Measurements from ENCODE around the gene ERCC3. TPM values are rescaled to one million over a fixed set of nuclear protein-coding genes. Genes with fewer than 3 reads are reported as not detected.
A peak's percentile ranks its signal among the peaks of the same experiment; 100 is the strongest.

ERCC3 gene
- total and polyA plus RNA-seq, 2 of the 13 experiments (the other 11 are each of a cell fraction or from before 2014, with no cell fraction given) = 49.7 to 64.6 TPM

DNA sequence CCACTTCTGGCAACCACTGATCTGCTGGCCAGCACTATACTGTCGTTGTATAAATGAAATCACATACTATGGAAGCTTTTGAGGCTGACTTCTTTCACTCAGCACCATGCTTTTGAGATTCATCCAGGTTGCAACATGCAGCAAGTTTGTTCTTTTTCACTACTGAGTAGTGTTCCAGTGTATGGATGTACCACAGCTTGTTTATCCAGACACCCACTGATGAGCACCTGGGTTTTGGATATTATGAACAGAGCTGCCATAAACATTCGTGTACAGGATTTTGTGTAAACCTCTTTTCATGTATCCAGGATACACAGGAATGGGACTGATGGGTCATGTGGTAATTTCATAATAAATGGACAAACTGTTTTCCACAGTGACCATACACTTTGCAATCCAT, 10.7 kb downstream of the ERCC3 start:
- no peaks in the 10 kb centered on the region for H3K27me3 ChIP-seq (ENCODE audit: control insufficient read depth in 1 of 2, insufficient read depth in 2 of 2, low read length in 2 of 2)
- no peak overlapping the region for H2AFZ ChIP-seq (ENCODE audit: low read length)
- FAIRE-seq (peak; percentile 21), DNase-seq (ENCODE audit: low spot score) (no peak), ATAC-seq (no peak)
- in situ Hi-C loops (cut with HindIII; ENCODE audit: extremely low pct_ligation_motif_present, low pct_unique_long_range_greater_than_20kb) (no loop called here), intact Hi-C loops (cut with micrococcal nuclease; ENCODE audit: unreplicated experiment) (no loop called here)
- no peak for TF ChIP-seq STAG1 (CRISPR knock-in tag; IDR thresholded peaks at IDR 0.05)
- TF ChIP-seq, protein P1, sequence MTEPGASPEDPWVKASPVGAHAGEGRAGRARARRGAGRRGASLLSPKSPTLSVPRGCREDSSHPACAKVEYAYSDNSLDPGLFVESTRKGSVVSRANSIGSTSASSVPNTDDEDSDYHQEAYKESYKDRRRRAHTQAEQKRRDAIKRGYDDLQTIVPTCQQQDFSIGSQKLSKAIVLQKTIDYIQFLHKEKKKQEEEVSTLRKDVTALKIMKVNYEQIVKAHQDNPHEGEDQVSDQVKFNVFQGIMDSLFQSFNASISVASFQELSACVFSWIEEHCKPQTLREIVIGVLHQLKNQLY (CRISPR knock-in tag; IDR thresholded peaks at IDR 0.05) = no peak
- TF ChIP-seq ZNF83 (CRISPR knock-in tag; IDR thresholded peaks at IDR 0.05; ENCODE audit: borderline replicate concordance) = no peak
- TF ChIP-seq ZNF263 (CRISPR knock-in tag; IDR thresholded peaks at IDR 0.05) = no peak
- TF ChIP-seq ZSCAN9 (CRISPR knock-in tag; IDR thresholded peaks at IDR 0.05; ENCODE audit: borderline replicate concordance) = no peak
- no peak for TF ChIP-seq MATR3 (CRISPR knock-in tag; IDR thresholded peaks at IDR 0.05)
- TF ChIP-seq TP53 (CRISPR knock-in tag; conservative IDR thresholded peaks at IDR 0.05) = no peak
- no peak for TF ChIP-seq SIN3A (IDR thresholded peaks at IDR 0.05; ENCODE audit: borderline replicate concordance, low read depth, low read length)
- TF ChIP-seq, protein P2, sequence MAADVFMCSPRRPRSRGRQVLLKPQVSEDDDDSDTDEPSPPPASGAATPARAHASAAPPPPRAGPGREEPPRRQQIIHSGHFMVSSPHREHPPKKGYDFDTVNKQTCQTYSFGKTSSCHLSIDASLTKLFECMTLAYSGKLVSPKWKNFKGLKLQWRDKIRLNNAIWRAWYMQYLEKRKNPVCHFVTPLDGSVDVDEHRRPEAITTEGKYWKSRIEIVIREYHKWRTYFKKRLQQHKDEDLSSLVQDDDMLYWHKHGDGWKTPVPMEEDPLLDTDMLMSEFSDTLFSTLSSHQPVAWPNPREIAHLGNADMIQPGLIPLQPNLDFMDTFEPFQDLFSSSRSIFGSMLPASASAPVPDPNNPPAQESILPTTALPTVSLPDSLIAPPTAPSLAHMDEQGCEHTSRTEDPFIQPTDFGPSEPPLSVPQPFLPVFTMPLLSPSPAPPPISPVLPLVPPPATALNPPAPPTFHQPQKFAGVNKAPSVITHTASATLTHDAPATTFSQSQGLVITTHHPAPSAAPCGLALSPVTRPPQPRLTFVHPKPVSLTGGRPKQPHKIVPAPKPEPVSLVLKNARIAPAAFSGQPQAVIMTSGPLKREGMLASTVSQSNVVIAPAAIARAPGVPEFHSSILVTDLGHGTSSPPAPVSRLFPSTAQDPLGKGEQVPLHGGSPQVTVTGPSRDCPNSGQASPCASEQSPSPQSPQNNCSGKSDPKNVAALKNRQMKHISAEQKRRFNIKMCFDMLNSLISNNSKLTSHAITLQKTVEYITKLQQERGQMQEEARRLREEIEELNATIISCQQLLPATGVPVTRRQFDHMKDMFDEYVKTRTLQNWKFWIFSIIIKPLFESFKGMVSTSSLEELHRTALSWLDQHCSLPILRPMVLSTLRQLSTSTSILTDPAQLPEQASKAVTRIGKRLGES (CRISPR knock-in tag; IDR thresholded peaks at IDR 0.05; ENCODE audit: borderline replicate concordance) = no peak
- TF ChIP-seq ZBTB8A (CRISPR knock-in tag; IDR thresholded peaks at IDR 0.05; ENCODE audit: borderline replicate concordance, low read depth) = no peak
- no peak for TF ChIP-seq ZNF101 (CRISPR knock-in tag; IDR thresholded peaks at IDR 0.05; ENCODE audit: borderline replicate concordance, low read depth)
- no peak overlapping the region for H3K4me2 ChIP-seq (ENCODE audit: low read depth, low read length)
- peaks cover 49 to 96% of the 10 kb centered on the region in 2 experiments for H3K36me3 ChIP-seq (replicated peaks in 1 of 2; ENCODE audit: control insufficient read depth in 1 of 2, insufficient read depth in 2 of 2, low read length in 2 of 2)
- H4K20me1 ChIP-seq (ENCODE audit: insufficient read depth, low read length) = no peaks in the 10 kb centered on the region
- 98% methylated on average over 2 of the region's 2 CpGs for WGBS (ENCODE audit: low lambda C conversion rate)
- H3K79me2 ChIP-seq (ENCODE audit: insufficient read depth, low read length) = peaks cover 13% of the 10 kb centered on the region
- CTCF ChIA-PET (ENCODE audit: low intra/inter-chr PET ratio, low total read pairs) = no interaction called here
- H3K4me1 ChIP-seq (ENCODE audit: insufficient read depth, low read length) = no peaks in the 10 kb centered on the region
- no peak overlapping the region for H3K27ac ChIP-seq (ENCODE audit: extremely low read length, insufficient read depth, low read length)
- no TSS peak for BruUV-seq (replicated peaks)
- no peaks in the 10 kb centered on the region for H3K9me3 ChIP-seq (ENCODE audit: low read length)
- no peak overlapping the region for H3K9ac ChIP-seq (ENCODE audit: insufficient read depth, low read depth, low read length)
- POLR2A ChIA-PET = interaction anchor here (1.1 kb wide), 1 partner anchor 11 kb away, joined by 3 read pairs; the partner anchor contains the start of gene ERCC3
- no peak overlapping the region for H3K4me3 ChIP-seq (replicated peaks in 1 of 3; ENCODE audit: insufficient read depth in 1 of 3, low read depth in 2 of 3, low read length in 3 of 3)
